Activated CD4-positive, alpha-beta T cell treated with anti-CD3 and anti-CD28 coated beads, Interleukin-2, Interleukin-6, amounts not matched to agents 100 ng/mL and 50 ng/mL, durations not matched to agents 16 hours and 8 hours (primary cell): ENCODE data around the gene POTEG.
"Not testable (repeated sequence)": the region's sequence is repeated elsewhere in the genome, so short reads cannot be mapped to it uniquely, and the experiment has no call there.

Experiments
- DNase-seq: peaks from one replicate; pipeline ENCODE4 v3.0.0-alpha.2; 2020

The POTEG gene

GRCh38 chr14:19434241-19434640, at the start of gene POTEG:
Gene POTEG (minus strand): TSS chr14:19434341. CDS start chr14:19434289, 52 bp downstream.
- not testable (repeated sequence) for DNase-seq

- not testable (repeated sequence) for DNase-seq
These were observed 48.0 kb upstream of the POTEG start for GRCh38 chr14:19482093-19482492.

- DNase-seq = not testable (repeated sequence)
These were observed 47.3 kb upstream of the POTEG start for GRCh38 chr14:19481421-19481820.

GRCh38 chr14:19480491-19480890, 46.4 kb upstream of the POTEG start:
- DNase-seq = not testable (repeated sequence)

GRCh38 chr14:19445761-19446160, 11.6 kb upstream of the POTEG start:
- DNase-seq = not testable (repeated sequence)

DNA sequence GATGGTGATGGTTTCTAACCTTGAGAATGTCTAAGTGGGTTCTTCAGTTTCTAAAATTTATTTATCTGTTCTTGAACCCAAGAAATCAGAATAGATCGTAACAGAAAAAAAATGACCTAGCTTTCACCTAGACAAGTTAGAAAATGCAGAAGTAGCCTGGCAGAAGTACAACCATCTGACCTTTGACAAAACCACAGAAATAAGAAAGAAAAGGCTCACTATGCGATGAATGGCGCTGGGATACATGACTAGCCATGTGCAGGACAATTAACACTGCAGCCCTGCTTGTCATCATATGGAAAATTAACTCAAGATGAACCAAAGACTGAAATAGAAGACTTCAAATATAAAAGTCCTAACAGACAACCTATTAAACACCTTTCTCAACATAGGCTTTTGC, 5.7 kb upstream of the POTEG start:
- not testable (repeated sequence) for DNase-seq

DNA sequence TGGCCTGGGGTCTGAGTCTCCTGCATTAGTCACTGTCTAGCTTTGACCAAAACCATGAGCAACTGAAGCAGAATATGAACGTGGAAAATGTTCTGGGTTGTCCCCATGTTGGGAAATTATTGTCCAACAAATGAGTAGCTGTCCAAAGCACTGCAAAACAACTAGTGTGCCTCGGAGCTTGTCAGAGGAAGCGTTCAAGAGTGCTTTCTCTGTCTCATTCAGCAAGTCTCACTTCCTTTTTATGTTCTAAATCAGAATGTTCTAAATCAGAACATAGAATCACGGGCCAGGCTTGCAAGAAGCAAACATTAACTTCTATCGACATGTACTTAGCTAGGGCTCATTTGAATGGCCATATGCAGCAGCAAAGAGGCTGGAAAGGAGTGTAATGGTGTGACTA, 5.1 kb upstream of the POTEG start:
- not testable (repeated sequence) for DNase-seq

DNA sequence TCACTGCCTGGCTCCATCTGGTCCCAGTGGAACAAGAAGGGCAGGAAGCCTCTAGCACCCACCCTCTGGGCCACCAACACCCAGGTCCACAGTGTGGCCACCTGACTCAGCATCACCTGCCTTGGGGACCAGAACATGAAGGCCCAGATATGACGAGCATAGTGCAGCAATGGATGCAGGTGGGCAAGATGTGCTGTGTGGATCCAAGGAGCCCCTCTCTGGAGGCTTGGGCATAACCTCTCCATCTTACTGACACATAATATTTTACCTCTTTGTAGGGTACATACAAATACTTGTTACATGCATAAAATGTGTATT, 2.9 kb upstream of the POTEG start:
- DNase-seq = not testable (repeated sequence)

DNA sequence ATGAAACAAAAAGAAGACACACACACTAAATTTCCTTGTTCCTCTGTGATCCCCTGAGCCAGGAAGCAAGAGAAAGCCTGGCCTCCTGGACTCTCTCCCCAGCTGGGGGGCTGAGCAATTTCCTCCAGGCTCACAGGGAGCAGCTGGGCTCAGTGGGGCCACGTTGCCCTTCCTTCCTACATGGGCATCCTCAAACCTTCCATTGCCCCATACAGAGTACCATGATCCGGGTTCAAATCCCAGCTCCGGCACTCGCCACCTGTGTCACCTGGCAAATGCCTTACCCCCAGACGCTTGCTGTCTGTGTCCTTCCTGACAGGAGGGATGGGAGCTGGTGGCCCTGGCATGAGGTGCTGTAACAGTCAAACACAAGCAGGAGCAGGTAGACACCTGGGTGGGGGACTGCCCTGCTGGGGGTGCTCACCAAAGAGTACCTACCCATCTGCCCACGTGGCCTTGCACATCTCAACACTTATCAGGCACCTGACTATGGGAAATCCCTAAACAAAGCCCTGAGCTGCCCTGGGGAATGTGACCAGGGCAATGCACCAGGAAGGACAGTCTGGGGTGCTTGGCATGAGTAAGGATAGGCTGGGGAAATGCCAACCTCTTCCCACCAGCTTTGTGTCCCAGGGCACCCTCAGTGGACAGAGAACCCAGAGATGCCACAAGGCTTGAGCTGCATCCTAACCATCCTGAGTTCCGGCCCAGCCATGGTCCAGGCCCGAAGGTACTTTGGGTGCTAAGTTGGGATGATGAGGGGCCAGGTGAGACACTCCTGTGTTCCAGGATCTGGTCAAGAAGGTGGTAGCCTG, 2.4 kb upstream of the POTEG start:
- not testable (repeated sequence) for DNase-seq

DNA sequence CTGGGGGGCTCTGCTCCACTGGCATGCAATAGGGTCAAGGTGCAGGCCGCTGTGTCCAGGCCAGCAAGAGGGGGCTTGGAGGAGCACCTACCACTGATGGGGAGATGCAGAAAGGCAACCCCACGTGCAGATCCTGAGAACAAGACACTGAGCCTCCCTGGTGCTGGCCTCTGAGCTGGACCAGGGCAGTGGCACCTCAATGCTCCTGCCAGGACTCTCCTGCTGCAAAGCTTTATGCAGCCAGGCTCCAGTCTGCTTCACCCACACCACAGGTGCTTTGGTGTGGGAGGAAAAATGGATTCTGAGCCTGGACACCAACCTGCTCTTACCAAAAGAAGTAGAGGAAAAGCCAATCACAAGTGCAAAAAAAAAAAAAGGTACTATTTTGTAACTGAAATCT, 1.7 kb upstream of the POTEG start:
- not testable (repeated sequence) for DNase-seq

GRCh38 chr14:19434891-19435290, 750 bp upstream of the POTEG start:
- not testable (repeated sequence) for DNase-seq

DNA sequence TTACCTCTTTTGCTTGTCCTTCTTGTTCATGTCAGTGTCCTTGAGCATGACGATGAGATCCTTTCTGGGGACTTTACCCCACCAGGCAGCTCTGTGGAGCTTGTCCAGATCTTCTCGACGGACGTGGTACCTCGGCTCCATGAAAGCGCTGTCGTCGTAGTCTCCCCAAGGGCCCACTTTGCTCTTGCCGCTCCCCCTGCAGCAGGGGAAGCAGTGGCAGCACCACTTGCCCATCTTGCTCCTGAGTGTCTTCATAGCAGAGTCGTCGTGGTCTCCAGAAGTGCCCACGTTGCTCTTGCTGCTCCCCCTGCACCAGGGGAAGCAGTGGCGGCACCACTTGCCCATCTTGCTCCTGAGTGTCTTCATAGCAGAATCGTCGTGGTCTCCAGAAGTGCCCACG, 376 bp downstream of the POTEG start:
- DNase-seq = not testable (repeated sequence)

- DNase-seq = not testable (repeated sequence)
These were observed 25.6 kb downstream of the POTEG start for GRCh38 chr14:19408519-19408918.

DNA sequence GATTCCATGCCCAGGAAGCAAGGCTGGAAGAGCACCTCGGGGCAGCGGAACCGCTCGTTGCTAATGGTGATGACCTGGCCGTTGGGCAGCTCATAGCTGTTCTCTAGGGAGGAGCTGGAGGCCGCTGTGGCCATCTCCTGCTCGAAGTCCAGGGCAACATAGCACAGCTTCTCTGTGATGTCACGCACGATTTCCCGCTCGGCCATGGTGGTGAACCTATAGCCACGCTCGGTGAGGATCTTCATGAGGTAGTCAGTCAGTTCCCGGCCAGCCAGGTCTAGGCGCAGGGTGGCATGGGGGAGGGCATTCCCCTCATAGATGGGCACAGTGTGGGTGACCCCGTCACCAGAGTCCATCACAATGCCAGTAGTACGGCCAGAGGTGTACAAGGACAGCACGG, 32.0 kb downstream of the POTEG start:
- not testable (repeated sequence) for DNase-seq

DNA sequence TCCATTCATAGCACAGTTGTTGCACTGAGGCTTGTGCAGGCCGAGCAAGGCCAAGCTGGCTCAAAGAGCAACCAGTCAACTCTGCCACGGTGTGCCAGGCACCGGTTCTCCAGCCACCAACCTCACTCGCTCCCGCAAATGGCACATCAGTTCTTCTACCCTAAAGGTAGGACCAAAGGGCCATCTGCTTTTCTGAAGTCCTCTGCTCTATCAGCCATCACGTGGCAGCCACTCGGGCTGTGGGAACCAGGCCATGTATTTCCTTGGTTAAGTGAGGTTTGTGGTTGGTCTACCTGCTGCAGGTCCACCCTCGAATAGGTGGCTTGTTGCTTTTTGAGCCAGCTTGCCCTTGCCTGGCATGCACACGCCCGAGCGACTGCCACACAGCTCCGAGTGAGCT, 39.4 kb downstream of the POTEG start:
- DNase-seq = not testable (repeated sequence)

- DNase-seq = not testable (repeated sequence)
These were observed 43.9 kb downstream of the POTEG start for GRCh38 chr14:19390230-19390629.

DNA sequence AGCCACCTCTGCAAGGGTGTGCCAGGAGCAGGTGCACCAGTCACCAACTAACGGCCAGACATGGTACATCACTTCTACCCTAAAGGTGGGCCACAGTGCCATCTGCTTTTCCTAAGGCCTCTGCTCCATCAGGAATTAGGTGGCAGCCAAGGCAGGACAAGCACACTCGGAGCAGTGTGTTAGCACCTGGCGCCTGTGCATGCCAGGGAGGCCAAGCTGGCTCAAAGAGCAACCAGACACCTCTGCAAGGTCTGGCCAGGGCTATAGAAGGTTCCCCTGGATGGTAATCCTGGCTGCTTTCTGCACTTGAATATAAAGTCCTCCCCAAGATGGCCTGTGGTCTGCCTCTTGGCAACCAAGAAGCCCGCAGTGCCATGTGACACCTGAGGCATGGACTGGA, 45.4 kb downstream of the POTEG start:
- DNase-seq = not testable (repeated sequence)

GRCh38 chr14:19386996-19387395, 47.1 kb downstream of the POTEG start:
- not testable (repeated sequence) for DNase-seq

DNA sequence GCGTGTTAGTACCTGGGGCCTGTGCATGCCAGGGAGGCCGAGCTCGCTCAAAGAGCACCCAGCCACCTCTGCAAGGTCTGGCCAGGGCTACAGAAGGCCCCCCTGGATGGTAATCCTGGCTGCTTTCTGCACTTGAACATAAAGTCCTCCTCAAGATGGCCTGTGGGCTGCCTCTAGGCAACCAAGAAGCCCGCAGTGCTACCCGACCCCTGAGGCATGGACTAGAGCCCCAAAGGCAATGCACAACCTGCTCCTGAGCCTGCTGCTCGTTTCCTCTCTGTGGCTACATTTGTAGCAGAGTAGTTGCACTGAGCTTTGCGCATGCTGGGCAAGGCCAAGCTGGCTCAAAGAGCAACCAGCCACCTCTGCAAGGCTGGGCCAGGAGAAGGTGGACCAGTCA, 47.8 kb downstream of the POTEG start:
- DNase-seq = not testable (repeated sequence)

GRCh38 chr14:19384088-19384781, 49.9 kb downstream of the POTEG start:
- DNase-seq = not testable (repeated sequence)

- not testable (repeated sequence) for DNase-seq
These were observed 51.0 kb downstream of the POTEG start for GRCh38 chr14:19383008-19383584.

- DNase-seq = not testable (repeated sequence)
These were observed 54.0 kb downstream of the POTEG start for GRCh38 chr14:19380137-19380536.

DNA sequence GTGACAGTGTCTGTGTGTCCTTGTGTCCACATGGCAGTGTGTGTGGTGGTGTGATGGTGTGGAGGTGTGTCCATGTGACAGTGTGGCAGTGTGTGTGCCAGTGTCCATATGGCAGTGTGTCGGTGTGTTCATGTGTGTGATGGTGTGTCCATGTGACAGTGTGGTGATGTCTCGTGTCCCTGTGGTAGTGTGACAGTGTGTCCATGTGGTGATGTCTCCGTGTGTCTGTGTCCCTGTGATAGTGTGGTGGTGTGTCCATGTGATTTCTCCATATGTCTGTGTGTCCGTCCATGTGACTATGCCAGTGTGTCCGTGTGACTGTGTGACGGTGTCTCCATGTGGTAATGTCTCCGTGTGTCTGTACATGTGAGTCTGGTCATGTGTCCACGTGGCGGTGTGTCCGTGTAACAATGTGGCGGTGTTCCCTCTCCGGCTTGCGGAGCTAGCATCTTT, 59.7 kb downstream of the POTEG start:
- DNase-seq = not testable (repeated sequence)
